ENCODE measurements around the gene TDRD10.

The TDRD10 gene

GRCh38 chr1:154548028-154548427 lies 46.0 kb downstream of the TDRD10 start:
- TF ChIP-seq CTCF (IDR thresholded peaks at IDR 0.05; ENCODE audit: low read depth, low read length): no peak

DNA sequence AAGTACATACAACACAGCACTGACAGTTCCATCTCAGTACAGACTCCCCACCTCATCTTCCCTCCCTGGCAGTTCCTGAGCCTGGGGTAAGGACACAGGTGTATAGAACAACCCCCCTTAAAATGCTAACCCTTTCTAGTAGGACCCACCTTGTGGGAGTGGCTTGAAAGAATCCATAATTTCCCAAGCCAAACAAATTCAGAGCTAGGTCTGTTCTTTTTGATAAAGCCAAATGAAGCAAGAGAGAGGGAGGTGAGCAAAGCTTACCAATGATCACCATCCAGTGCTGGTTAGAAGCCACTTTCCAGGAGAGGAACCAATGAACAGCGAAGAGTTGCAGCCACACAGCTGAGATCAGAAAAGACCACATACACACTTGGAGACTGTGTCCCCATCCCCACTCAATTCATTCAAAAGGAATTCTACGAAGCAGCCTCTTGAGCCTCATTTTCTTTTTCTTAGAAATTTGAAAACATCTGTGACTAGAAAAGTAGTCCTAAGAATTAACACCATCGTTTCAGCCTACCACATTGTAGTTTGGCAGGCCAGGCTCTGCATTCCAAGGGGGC lies 47.3 kb downstream of the TDRD10 start:
- no peak for DNase-seq (ENCODE audit: extremely low read depth, low read depth)
- no peak for TF ChIP-seq CTCF (IDR thresholded peaks at IDR 0.05; ENCODE audit: low read depth, low read length)

More at GRCh38 chr1:154548028-154548427, 46.0 kb downstream of the TDRD10 start:
- no peak for DNase-seq (ENCODE audit: extremely low read depth, low read depth)

GRCh38 chr1:154550070-154550469 lies 48.1 kb downstream of the TDRD10 start:
- no peak for DNase-seq (ENCODE audit: extremely low read depth, low read depth)
- no peak for TF ChIP-seq CTCF (IDR thresholded peaks at IDR 0.05; ENCODE audit: low read depth, low read length)

DNA sequence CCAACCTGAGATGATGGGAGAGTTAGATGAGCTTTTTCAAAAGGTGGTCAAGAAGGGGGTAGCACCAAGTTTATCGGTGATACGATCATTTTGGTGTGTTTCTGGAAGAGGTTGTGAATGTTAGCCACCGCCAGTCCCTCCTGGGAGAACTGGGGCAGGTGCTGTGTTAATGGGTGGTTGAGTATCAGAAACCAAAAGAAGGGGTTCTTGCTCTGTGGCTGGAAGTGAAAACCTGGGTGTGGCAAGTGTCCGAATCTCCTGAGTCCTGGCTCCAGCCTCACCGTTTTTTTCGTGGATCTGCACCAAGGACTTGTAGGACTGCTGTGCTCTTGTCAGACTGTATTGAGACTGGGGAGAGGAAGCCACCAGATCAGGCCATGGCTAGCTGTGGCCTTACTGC lies 48.6 kb downstream of the TDRD10 start:
- no peak for DNase-seq (ENCODE audit: extremely low read depth, low read depth)
- TF ChIP-seq CTCF (IDR thresholded peaks at IDR 0.05; ENCODE audit: low read depth, low read length): no peak

GRCh38 chr1:154551474-154551873 lies 49.5 kb downstream of the TDRD10 start:
- TF ChIP-seq CTCF (IDR thresholded peaks at IDR 0.05; ENCODE audit: low read depth, low read length): no peak
- no peak for DNase-seq (ENCODE audit: extremely low read depth, low read depth)

GRCh38 chr1:154552036-154552435 lies 50.0 kb downstream of the TDRD10 start:
- DNase-seq (ENCODE audit: extremely low read depth, low read depth): no peak
- TF ChIP-seq CTCF (IDR thresholded peaks at IDR 0.05; ENCODE audit: low read depth, low read length): no peak

DNA sequence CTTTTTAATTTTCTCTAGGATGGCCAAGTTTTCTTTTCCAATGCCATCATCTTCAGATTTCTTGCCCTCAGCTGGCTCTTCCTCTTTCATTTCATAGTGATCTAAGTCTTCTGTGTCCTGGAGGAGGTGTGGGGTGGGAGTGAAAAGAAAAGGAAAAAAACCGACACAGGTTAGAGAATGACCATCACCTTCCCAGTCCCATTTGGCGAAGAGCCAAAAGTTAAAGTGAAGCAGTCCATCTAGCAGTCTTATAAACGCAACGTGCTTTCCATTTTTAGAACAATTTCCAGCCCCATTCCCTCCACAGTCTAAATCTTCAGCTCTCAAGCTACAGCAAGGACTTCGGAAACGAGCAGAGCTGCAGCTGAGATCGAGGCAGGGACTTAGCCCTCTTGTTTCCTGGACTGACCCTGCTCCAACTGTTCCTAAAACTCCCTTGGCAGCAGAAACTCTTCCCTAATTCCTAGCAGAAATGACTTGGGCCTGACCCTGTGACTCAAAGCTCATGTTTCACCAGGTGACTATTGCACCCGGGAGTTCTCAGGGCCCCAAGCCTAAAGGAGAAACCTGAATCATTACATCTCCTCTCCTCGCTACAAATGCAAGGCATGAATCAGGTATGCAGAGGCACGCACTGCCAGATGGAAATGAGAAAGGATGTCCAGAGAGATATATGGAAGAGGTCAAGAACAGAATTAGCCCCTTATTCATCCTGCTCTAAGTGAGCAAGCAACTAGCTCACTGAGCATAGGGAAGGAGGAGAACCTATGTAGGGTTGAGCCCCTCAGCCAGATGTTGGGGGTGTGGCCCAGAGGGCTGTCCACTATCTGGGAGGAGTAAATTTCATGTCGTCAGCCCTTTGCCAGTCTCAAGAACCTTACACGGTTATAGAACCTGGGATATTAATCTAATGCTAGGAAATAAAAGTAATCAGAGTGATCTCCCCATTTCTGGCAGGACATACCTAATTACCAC lies 51.3 kb downstream of the TDRD10 start:
- TF ChIP-seq CTCF (IDR thresholded peaks at IDR 0.05; ENCODE audit: low read depth, low read length): no peak
- no peak for DNase-seq (ENCODE audit: extremely low read depth, low read depth)

Measured in AG09319 (cell line).